Fibroblast of villous mesenchyme (primary cell): ENCODE data around the gene CPXM1. TPM values are rescaled to one million over a fixed set of nuclear protein-coding genes. Genes with fewer than 3 reads are reported as not detected.
A peak's percentile ranks its signal among the peaks of the same experiment; 100 is the strongest.

Source experiments
- DNase-seq: peaks from one replicate; pipeline ENCODE4 v3.0.0-alpha.2; 2010; ENCODE audit warnings: low read depth
- H3K4me3 ChIP-seq: 2 replicates; pipeline ENCODE4 v1.5.1; 2011; ENCODE audit warnings: low read depth, mild to moderate bottlenecking, low read length
- total RNA-seq: library from RNA; depleted of rRNA; stranded (reverse); fragments of >200 nt; gene quantifications from 2 replicates; pipeline ENCODE4 v1.2.3, GENCODE V29; 2012
- TF ChIP-seq, protein P1 (sequence below): IDR thresholded peaks from 2 replicates; pipeline ENCODE4 v1.5.1; 2012; ENCODE audit warnings: low read depth, mild to moderate bottlenecking, low read length; ENCODE audit not compliant: insufficient read depth

The CPXM1 gene
- total RNA-seq, 1 donor: 10.8 TPM

DNA sequence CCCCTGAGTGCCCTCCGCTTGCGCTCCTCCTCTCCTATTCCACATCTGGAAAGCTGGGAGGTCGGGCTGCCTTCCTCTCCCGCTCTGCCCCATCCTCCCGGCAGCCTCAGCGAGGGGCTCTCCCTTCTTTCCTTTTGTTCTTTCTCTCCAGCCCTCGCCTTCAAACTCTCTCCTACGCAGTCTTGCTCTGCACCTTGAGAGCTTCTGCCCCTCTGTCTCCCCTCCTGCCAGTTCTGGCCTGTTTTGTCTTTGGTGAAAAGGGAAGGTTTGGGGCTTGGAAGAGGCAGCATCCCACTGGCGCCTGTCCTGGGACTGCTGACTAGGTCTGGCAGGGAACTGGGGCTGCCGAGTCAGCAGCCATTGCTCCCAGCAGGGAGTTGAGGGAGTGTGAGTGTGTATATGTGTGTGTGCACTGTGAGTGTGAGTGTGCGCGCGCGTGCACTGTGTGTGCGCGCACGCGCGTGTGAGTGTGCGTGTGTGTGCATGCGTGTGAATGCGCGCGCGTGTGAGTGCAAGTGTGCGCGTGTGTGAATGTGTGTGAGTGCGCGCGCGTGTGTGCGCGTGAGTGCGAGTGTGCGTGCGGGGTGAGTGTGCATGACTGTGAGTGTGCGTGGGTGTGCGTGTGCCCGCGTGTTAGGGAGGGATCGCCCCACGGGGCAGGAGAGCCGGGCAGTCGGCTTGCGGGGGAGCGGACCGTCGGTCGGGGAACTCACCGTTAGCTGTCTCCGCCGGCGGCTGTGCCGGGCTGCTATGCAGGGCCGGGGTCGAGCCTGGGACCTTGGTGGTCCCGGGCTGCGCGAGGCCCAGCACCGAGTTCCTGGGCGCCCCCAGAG lies 523 bp downstream of the CPXM1 start:
- H3K4me3 ChIP-seq: peak overlapping the region; percentile 58
- DNase-seq: no peak
- TF ChIP-seq, protein P1, sequence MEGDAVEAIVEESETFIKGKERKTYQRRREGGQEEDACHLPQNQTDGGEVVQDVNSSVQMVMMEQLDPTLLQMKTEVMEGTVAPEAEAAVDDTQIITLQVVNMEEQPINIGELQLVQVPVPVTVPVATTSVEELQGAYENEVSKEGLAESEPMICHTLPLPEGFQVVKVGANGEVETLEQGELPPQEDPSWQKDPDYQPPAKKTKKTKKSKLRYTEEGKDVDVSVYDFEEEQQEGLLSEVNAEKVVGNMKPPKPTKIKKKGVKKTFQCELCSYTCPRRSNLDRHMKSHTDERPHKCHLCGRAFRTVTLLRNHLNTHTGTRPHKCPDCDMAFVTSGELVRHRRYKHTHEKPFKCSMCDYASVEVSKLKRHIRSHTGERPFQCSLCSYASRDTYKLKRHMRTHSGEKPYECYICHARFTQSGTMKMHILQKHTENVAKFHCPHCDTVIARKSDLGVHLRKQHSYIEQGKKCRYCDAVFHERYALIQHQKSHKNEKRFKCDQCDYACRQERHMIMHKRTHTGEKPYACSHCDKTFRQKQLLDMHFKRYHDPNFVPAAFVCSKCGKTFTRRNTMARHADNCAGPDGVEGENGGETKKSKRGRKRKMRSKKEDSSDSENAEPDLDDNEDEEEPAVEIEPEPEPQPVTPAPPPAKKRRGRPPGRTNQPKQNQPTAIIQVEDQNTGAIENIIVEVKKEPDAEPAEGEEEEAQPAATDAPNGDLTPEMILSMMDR: no peak

DNA sequence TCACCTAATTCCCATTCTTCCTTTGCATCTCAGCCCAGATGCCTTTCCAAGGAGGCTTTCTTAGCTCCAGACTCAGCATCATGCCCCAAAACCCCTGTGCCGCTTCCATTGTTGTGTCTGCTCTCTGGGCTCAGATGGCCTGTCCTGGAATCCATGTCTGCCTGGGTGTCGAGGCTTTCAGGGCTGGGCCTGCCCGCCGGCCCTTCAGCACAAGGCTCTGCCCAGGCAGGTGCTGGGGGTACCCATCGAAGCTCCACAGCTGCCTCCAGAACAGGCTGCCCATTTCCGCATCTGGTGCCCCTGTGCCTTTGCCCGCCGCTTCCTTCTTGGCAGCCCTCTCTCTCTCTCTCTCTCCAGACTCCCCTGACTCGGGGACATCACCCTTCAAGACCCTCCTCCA lies 1.2 kb downstream of the CPXM1 start:
- TF ChIP-seq, protein P1: no peak
- H3K4me3 ChIP-seq: peak overlapping the region; percentile 58
- DNase-seq: no peak

DNA sequence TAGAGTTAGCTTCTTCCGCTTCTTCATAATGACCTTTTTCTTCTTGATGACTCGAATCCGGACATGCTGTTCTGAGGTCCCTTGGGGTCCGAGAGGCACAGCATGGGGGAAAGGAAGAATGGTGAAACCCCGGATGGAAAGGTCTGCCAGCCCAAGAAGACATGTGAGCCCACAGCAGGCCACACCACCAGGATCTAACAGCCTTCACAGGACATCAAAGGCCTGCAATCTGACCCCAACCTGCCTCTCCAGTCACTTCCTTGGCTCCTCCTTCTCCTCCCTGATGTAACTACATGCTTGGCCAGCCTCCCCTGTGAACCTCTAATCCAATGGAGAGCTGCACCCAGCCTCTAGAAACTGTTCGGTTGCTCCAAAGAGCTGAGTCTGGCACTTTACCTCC lies 1.6 kb downstream of the CPXM1 start:
- TF ChIP-seq, protein P1: no peak
- DNase-seq: no peak
- H3K4me3 ChIP-seq: no peak overlapping the region

DNA sequence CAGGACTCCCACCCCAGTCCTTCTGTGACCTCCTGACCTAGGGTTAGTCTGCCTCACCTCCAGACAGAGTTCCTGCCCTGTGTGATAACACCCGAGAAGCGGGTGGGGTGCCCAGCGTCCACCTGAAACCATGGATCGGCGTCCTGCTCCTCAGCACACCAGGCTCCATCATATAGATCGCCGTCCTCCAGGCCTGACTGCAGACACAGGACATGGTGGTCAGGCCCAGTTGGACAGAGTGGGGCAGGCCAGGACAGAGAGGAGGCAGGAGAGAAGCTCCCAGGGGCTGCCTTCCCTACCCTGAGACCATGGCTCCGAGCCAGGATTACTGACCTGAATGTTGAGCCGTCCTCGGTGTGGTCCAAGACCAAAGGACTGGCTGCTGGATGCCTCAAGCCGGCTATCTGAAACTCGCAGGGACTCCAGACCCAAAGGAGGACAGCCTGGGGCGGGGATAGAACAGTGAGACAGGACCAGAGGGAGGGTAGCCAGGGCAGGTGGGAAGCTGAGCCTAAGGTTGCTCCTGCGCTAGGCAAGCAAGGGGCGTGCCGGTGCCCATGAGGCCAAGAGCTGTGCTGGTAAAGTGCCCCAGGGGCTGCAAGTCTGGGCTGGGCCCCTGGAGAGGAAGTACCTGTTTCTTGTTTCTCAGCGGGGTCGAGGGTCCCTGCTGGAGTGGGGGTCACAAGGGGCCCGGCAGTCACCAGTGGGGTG lies 2.2 kb downstream of the CPXM1 start:
- TF ChIP-seq, protein P1: no peak
- no peak for DNase-seq
- H3K4me3 ChIP-seq: no peak overlapping the region

DNA sequence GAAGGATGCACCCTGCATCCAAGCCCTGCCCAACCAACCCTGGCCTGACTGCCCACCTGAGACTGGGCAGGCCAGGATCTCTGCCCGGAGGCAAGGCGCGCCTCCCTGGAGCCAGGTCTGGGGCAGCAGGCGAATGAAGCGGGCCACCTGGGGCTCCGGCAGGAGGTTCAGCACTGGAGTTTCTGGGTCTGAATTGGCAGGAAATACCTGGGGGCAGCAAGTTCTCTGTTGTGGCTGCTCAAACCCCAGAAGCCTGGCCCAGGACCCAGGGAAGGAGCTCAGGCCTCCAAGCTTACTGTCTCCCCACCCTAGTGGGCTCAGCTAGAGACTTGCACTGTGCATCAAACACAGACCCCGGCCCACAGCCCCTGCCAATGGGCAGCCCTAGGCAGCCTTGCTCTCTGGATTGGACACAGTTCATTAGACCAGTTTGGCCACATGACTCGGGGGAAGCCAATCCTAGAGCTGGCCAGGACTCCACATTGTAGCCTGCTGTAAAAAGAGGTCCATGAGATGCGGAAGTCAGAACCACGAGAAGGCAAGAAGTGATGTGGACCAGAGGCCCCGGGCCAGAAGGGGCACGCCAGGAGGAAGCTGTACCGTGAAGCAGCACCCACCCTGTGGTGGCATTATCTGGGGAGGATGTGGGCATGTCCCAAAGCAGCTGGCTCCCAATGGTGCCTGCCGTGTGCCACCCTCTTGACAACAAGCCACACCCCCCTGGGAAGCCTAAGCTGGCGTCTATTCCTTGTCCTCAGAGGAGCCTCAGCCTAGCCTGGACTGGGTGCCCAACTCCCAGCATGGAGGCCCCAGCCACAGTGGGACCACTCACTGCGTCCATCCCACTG lies 3.1 kb downstream of the CPXM1 start:
- DNase-seq: no peak
- TF ChIP-seq, protein P1: no peak
- H3K4me3 ChIP-seq: no peak overlapping the region

DNA sequence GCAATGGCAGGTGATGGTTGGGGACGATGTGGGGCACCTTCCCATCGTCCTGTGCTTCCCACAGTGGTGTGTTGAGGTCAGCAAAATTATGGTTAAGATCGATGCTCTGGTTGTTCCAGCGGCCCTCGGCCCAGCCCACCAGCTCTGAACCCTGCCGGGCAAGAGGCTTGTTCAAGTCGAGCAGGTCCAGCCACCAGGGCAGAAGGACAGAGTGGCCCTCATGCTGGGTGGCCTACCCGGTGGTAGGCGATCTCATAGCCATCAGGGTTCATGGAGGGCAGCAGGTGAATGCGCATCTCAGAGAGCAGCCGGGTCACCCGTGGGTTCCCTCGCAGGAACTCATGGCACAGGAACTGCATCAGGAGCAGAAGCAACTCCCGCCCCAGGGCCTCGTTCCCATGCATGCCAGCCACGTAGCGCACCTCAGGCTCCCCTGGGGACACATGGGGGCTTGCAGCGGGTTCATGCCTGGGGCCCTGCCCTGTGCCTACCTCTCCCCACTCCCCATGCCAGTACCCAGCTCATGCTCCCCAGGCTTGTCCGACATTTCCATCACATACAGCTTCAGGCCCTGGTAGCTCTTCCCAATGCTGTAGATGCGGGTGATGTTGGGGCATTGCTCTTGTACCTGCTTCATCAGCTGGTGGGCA lies 4.3 kb downstream of the CPXM1 start:
- TF ChIP-seq, protein P1: no peak
- no peak overlapping the region for H3K4me3 ChIP-seq
- no peak for DNase-seq
